ENCODE results near the gene WBP2.
A peak's percentile ranks its signal among the peaks of the same experiment; 100 is the strongest.

The WBP2 gene

DNA sequence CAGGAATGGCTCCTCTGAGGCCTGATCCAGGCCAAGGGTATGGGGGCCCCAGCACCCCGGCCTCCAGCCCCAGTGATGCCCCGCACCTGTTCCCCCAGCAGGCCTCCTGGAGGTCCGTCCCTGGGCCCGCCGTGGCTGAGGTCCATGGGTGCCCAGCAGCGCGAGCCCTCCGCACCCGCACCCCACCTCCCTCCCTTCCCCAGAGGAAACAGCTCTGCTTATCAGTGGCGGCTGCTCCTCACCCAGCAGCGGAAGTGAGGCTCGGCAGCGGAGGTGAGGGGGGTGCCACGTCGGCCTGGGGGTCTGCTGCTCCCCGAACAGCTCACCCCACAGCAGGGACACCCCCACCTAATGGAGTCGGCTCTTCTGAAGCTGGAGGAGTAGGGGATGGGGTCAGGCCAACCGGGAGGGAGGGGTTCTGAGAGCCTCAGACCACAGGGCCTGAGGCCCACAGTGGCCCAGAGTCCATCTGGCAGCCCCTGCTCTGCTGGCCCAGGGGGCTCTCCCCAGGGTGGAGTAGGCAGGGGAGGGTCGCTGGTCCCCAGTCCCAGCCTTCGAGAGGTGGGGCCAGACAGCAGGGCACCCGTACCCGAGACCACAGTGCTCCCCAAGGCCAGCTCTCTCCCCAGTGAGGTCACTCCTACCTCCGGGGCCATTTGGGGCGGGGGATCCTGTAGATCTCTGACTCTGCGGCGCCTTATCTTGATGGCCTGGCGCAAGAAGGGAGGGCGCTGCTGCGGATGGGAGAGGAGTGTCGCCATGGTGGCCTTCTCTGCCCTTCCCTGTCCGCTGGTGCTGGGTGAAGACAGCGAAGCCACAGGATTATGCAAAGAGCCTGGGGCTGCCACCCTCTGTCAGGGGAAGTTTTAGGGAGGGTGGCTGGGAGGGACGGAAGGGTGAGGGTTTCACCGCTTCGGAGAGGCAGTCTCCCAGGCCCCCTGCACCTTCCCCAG is 11.3 kb downstream of the WBP2 start, which contains the start of gene UNC13D:
Gene UNC13D, minus strand, starts transcription at position 828 of the 953 bp plus-strand sequence. Its CDS starts 67 bp downstream, at position 761.
- peak; percentile 45 to 46 for DNase-seq

DNA sequence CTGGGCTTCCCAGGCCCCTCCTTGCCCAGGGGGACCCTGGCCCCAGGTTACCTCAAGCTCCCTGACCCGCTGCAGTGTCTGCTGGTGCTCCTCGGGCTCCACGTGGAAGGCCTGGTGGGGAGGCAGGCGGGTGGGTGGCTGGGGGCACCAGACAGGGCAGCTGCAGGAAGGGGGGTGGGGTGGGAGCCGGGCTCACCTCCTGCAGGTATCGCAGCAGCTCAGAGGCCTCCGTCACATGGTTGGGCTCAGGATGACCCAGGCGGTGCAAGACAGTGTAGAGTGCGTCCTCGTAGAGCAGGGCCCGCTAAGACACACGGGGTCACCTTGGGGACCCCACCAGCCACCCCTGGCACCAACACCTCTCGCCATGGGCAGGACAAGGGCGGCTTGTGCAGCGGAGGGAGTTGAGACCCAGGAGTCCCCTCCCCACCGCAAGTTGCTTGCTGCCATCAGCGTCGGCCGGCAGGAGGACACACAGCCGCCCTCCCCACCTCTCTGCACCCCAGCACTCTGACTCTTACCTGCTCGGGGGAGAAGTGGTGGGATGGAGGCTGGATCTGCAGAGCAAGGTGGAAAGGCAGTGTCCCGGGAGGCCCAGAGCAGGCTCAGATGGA is 12.1 kb downstream of the WBP2 start:
- peak in 1 of 2 experiments; percentile 13 for DNase-seq

- no peak for DNase-seq
Observed at GRCh38 chr17:75842411-75842810, 12.7 kb downstream of the WBP2 start.

DNA sequence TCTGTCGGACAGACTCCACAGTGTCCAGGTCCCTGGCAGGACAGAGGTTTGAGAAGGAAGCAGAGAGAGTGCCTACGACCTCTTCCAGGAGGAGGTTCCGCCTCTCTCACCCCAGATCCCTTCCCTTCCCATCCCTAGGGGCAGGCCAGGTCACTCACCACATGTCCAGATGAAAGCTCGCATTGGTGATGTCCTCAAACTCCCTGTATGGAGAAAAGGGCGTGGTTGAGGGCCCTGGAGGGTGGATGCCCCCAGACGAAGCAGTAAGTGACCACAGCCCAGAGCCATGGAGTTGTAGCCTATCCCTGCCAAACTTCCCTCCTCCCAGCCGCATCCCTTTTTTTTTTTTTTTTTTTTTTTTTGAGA is 14.4 kb downstream of the WBP2 start:
- DNase-seq, result no peak

DNA sequence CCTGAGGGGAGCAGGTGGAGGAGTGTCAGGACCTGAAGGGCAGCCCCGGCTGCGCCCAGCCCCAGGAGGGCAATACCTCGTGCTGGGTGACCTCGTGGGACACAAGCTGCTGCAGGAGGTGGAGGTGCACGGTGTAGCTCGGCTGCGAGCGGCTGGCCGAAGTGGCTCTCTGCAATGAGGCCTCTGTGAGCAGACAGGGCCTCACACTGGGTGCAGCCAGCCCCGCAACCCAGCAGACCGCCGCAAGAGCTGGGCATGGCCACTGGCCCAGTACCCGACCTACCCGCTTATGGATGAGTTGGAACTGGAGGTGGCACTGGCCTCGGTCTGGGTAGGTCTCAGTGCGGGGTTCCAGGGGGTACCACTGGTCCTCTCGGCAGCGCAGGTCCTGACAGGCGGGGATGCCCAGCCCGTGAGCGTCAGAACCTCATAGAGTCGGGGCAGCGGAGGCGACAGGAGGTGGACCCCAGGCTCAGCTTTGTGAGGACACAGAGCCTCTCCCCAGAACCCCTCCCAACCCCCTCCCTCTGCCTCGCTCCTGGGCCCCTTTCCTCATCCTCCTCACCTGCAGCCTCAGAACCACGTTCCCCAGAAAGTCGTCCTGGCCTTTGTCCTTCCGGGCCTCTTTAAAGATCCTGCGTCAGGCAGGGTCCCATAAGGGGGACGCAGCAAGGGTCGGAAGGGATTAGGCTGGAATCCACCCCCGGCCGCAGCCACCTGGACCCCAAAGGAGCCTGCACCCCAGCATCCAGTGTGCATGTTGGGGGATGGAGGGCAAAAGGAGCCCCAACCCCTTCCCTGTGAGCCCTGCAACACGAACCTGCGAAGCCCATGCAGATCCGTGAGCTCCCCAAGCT is 15.0 kb downstream of the WBP2 start:
- DNase-seq, result no peak

GRCh38 chr17:75838410-75838809 is 16.7 kb downstream of the WBP2 start:
- no peak for DNase-seq

DNA sequence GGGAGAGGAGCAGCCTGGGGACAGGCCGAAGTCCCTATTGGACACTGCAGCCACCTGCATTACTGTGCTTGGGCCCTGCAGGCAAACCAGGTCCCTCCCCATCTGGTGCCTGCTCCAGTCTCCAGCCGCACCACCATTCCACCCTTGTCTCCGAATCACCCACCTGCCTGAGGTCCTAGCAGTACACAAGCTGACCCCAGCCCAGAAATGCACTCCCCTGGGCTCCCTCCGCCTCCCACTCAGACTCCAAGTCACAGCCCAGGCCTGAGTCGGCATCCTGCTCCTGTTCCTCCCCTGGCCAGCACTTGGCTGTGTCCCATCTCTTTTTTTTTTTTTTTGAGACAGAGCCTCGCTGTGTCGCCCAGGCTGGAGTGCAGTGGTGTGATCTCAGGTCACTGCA is 17.2 kb downstream of the WBP2 start:
- no peak for DNase-seq

- no peak for DNase-seq
Observed at GRCh38 chr17:75836605-75837004, 18.5 kb downstream of the WBP2 start.

DNA sequence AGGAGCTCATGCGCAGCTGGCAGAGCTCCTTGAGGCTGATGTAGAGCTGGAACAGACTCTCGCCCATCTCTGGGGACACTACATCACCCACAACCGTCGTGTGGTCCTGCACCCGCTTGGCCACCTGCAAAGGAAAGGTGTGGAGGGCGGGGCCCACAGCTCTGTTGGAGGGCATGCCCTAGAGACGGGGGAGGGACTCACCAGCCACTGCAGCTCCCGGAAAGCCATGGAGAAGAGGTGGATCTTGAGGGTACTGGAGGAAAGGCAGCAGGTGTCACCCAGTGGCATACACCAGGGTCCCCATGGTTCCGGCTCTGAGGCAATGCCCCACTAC is 19.5 kb downstream of the WBP2 start:
- no peak for DNase-seq

DNA sequence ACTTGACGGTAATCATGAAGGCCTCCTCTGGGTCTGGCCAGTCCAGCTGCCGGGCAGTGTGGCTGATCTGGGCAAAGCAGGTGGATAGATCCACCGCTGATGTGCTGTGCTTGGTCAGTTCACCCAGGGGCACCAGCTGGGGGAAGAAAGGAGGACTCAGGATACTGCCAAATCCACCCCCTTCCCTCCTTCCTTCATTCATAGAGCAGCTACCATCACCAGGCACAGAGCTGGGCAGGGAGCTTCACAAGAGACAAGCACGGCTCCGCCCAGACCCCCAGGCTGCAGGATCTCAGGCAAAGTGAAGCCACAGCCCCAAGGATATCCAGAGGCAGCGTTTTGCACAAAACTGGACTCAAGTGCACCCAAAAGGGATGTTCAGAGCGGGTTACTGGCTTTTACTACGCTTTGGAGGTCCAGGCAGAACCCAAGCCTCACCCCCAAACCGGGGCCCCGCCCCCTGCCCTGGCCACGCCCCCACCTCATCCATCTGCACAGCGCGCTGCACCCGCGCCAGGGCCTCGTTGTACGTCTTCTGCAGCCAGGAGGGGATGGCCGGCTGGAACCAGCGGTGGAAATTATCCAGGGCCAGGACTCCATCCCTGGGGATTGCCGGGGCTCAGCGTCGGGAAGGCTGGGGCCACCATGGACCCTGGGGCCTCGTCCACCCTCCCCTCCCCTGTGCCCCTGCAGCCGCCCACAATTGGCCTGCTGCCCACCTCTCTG is 20.0 kb downstream of the WBP2 start:
- DNase-seq, result no peak

DNA sequence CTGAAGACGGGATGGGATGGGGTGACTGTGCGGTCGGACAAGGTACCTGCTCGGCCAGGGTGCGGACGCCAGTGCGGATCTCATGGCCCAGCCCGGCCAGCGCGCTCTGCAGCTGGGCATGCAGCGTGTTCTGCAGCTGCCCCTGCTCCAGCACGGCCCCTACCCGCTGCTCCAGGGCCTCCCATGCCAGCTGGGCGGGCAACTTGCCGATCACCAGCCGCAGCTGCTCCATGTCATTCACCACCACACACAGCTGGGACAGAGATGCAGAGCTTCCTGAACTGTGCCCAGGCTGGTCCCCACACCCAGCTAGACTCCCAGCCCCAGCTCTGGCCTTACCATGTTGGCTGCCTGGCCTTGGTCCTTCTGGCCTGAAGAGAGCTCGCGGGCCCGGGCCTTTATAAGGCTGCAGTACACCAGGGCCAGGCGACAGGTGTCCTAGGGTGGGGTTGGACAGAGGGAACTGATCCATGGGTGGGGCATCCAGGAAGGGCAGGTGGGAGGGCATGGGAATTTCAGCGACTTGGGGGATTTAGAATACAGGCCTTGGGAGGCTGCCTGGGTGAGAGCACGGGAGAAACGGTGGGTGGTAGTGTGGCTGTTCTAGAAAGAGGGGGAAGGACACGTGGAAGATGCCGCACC is 20.7 kb downstream of the WBP2 start:
- no peak for DNase-seq

GRCh38 chr17:75832652-75833400 is 22.3 kb downstream of the WBP2 start:
- DNase-seq, result peak in 1 of 2 experiments; percentile 12

- no peak for DNase-seq
Observed at GRCh38 chr17:75832164-75832651, 22.9 kb downstream of the WBP2 start.

DNA sequence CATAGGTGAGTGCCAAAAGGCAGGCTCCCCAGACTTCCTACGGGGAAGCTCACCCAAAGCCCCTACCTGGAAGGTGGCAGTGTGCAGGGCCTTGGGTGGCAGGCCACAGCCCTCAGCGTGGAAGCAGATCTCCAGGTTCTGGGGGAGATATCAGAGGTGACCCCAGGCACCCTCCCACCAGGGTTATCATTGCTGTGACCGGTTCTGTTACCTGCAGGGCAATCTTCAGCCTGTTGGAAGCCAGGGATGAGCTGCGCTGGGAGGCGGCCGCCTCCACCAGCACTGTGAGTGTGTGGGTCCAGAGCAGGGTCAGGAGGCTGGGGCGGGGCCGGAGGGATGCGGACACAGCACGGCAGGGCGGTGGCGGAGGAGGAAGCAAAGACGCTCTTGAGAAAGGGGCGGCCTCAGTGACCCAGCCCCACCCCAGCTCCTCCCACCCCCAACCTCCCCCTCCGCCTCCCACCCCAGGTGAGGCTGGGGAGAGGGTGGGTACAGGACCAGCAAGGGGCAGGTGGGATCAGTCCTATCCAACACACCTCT is 24.0 kb downstream of the WBP2 start:
- no peak for DNase-seq

DNA sequence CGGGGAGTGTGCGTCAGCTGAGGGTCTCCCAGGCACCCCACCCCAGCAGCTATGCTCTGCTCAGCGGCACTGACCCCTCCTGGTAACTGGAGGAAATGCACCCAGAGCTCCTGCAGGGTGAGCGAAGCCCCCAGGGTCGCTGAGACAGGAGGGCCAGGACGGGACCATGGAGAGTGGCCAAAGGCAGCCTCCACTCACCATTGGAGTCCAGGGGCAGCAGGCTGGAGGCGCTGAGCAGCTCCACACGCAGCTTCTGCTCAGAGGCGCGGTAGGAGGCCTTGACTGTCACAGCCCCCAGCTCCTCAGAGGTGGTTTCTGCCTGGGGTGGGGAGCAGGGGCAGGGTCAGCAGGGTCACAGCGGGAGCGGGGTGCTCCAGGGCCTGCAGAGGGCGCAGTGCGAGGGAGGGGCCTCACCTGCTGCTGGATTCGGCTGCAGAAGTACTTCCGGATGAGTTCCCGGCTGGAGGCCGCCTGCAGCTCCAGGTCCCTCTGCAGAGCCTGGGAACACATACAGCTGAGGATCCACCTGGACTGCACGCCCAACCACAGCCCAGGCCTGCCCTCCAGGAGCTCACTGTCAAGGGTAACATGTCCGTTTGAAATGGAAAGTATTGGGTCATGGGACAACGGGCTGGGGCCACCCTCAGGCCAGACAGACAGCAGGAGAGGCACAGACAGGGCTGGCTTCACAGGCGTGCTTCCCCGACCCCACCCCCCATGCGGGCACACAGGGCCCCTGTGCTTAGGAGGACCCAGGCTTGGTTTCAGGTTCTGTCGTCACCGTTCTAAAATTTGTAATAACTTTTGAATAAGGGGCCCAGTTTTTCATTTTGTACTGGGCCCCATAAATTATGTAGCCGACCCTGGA is 24.7 kb downstream of the WBP2 start:
- peak in 1 of 2 experiments; percentile 14 for DNase-seq

DNA sequence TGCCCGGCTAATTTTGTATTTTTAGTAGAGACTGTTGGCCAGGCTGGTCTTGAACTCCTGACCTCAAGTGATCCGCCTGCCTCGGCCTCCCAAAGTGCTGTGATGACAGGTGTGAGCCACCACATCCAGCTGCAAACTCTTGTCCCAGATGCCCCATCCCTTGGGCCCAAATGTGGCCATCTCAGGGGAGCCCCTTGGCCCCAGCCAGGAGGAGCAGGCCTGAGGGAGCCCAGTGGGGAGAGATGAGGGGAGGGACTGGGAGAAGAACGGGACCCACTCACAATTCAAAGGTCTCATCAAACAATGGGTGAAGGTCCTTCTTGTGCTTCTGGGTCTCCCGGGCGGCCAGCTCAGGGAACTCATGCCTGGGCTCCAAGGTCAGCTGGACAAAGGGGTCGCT is 25.4 kb downstream of the WBP2 start:
- DNase-seq, result no peak

GRCh38 chr17:75828741-75829140 is 26.4 kb downstream of the WBP2 start:
- no peak for DNase-seq

DNA sequence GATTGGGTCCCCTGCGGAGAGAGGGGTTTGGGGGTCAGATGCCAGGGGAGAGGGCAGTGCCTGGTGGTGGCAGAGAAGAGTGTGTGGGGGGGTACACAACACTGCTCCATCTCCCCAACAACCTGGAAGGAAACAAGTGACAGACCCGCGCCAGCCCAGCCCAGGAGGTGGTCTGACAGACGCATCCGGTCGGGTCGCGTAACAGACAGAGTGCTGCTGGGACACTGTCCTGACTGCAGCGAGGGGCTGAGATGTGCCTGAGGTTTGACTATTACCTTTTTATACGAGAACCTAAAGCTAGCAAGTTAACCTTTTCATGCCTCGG is 27.1 kb downstream of the WBP2 start:
- no peak for DNase-seq

GRCh38 chr17:75827308-75828075 is 27.6 kb downstream of the WBP2 start:
- DNase-seq, result peak; percentile 49 to 53

All from activated CD4-positive, alpha-beta T cell treated with anti-CD3 and anti-CD28 coated beads, Interleukin-2, amount 50 U/mL, for 4 hours (primary cell).